Fibroblast of villous mesenchyme (primary cell): Measurements from ENCODE around the gene ERMP1. TPM values are rescaled to one million over a fixed set of nuclear protein-coding genes. Genes with fewer than 3 reads are reported as not detected.

Experiments used
- DNase-seq: peaks from one replicate; pipeline ENCODE4 v3.0.0-alpha.2; 2010; ENCODE audit warnings: low read depth
- H3K4me3 ChIP-seq: 2 replicates; pipeline ENCODE4 v1.5.1; 2011; ENCODE audit warnings: low read depth, mild to moderate bottlenecking, low read length
- CTCF ChIP-seq: IDR thresholded peaks from 2 replicates; pipeline ENCODE4 v1.5.1; 2012; ENCODE audit warnings: low read depth, mild to moderate bottlenecking, low read length; ENCODE audit not compliant: insufficient read depth
- total RNA-seq: library from RNA; depleted of rRNA; stranded (reverse); fragments of >200 nt; gene quantifications from 2 replicates; pipeline ENCODE4 v1.2.3, GENCODE V29; 2012

Gene ERMP1
- total RNA-seq, 1 donor = 58.3 TPM

GRCh38 chr9:5853617-5854016, 20.7 kb upstream of the ERMP1 start:
- no peak for TF ChIP-seq CTCF
- DNase-seq = no peak
- no peak overlapping the region for H3K4me3 ChIP-seq

- DNase-seq = no peak
- TF ChIP-seq CTCF = no peak
- no peak overlapping the region for H3K4me3 ChIP-seq
These were observed 20.1 kb upstream of the ERMP1 start for GRCh38 chr9:5852987-5853386.

GRCh38 chr9:5851445-5851844, 18.5 kb upstream of the ERMP1 start:
- no peak overlapping the region for H3K4me3 ChIP-seq
- peak; percentile 95 for DNase-seq
- no peak for TF ChIP-seq CTCF

GRCh38 chr9:5850724-5851122, 17.8 kb upstream of the ERMP1 start:
- no peak for TF ChIP-seq CTCF
- no peak for DNase-seq
- H3K4me3 ChIP-seq = no peak overlapping the region

GRCh38 chr9:5848372-5848882, 15.5 kb upstream of the ERMP1 start:
- no peak for DNase-seq
- H3K4me3 ChIP-seq = no peak overlapping the region
- TF ChIP-seq CTCF = no peak

- DNase-seq = peak; percentile 86
- TF ChIP-seq CTCF = no peak
- no peak overlapping the region for H3K4me3 ChIP-seq
These were observed 13.6 kb upstream of the ERMP1 start for GRCh38 chr9:5846501-5846921.

GRCh38 chr9:5846096-5846495, 13.2 kb upstream of the ERMP1 start:
- DNase-seq = no peak
- H3K4me3 ChIP-seq = no peak overlapping the region
- no peak for TF ChIP-seq CTCF
